ENCODE data around the gene PTPN4.

PTPN4 gene

GRCh38 chr2:119859528-119859927 is 99.8 kb downstream of the PTPN4 start:
- no peak for FAIRE-seq

GRCh38 chr2:119860924-119861323 is 101.2 kb downstream of the PTPN4 start:
- no peak for FAIRE-seq

GRCh38 chr2:119862127-119862889 is 102.6 kb downstream of the PTPN4 start:
- no peak for FAIRE-seq

GRCh38 chr2:119864318-119864717 is 104.6 kb downstream of the PTPN4 start:
- FAIRE-seq, result no peak

- no peak for FAIRE-seq
Measured at GRCh38 chr2:119871725-119872124, 112.0 kb downstream of the PTPN4 start.

GRCh38 chr2:119873350-119874315 is 113.9 kb downstream of the PTPN4 start:
- peak; percentile 76 for FAIRE-seq

GRCh38 chr2:119879502-119879901 is 119.8 kb downstream of the PTPN4 start:
- FAIRE-seq, result no peak

- no peak for FAIRE-seq
Measured at GRCh38 chr2:119888680-119889079, 129.0 kb downstream of the PTPN4 start.

- peak; percentile 41 for FAIRE-seq
Measured at GRCh38 chr2:119897736-119898395, 138.1 kb downstream of the PTPN4 start.

GRCh38 chr2:119901013-119901412 is 141.3 kb downstream of the PTPN4 start:
- FAIRE-seq, result no peak

- no peak for FAIRE-seq
Measured at GRCh38 chr2:119910566-119910965, 150.8 kb downstream of the PTPN4 start.

- FAIRE-seq, result no peak
Measured at GRCh38 chr2:119914266-119914665, 154.5 kb downstream of the PTPN4 start.

GRCh38 chr2:119921825-119922224 is 162.1 kb downstream of the PTPN4 start:
- no peak for FAIRE-seq

- no peak for FAIRE-seq
Measured at GRCh38 chr2:119922699-119923098, 163.0 kb downstream of the PTPN4 start.

GRCh38 chr2:119929537-119929936 is 169.8 kb downstream of the PTPN4 start:
- FAIRE-seq, result no peak

GRCh38 chr2:119932809-119933208 is 173.1 kb downstream of the PTPN4 start:
- no peak for FAIRE-seq

- FAIRE-seq, result no peak
Measured at GRCh38 chr2:119934319-119934718, 174.6 kb downstream of the PTPN4 start.

- FAIRE-seq, result no peak
Measured at GRCh38 chr2:119937680-119938079, 178.0 kb downstream of the PTPN4 start.

GRCh38 chr2:119939915-119940314 is 180.2 kb downstream of the PTPN4 start:
- no peak for FAIRE-seq

GRCh38 chr2:119940856-119941255 is 181.1 kb downstream of the PTPN4 start:
- FAIRE-seq, result no peak

GRCh38 chr2:119941388-119941787 is 181.7 kb downstream of the PTPN4 start:
- FAIRE-seq, result no peak

- FAIRE-seq, result no peak
Measured at GRCh38 chr2:119941981-119942513, 182.3 kb downstream of the PTPN4 start.

GRCh38 chr2:119943058-119943457 is 183.3 kb downstream of the PTPN4 start:
- no peak for FAIRE-seq
